ENCODE measurements around the gene DOCK10. TPM values are rescaled to one million over a fixed set of nuclear protein-coding genes. Genes with fewer than 3 reads are reported as not detected.

The DOCK10 gene
- total and polyA plus RNA-seq, 2 donors (not counting 3 experiments of a cell fraction or from before 2014, with no cell fraction given) = 5.8 to 23.0 TPM

DNA sequence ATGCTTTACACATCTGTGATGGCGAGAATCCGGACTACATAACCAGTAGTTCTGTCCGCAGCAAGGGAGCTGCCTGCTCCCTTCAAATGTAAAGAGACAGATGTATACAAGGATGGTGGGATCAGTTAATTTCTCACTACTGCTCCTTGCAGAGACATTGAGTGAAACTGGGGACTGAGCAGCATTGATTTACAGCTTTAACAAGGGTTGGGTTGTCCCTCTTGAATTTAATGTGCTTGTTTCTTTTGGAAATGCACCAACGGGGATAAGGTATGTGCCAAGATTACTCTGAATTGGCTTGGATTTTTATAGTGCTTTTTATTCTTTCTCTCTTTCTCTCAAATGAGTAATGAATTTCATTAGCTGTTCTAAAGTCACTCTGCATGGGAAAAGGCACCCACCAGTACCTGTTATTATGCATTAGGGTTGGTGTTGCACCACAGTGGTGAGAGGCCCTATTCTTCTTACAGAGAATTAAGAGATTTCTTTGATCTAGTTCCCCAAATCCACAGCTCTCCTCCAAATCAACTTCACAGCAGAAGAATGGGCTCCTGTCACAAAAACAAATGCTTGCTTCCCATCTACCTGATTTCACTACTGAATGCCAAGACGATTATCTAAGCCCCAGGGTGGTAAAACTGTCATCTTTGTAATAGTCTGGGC is 107.6 kb downstream of the DOCK10 start:
- TF ChIP-seq JUN (IDR thresholded peaks at IDR 0.05; ENCODE audit: borderline replicate concordance, insufficient read depth, insufficient read length, low read depth) (no peak), CTCF (IDR thresholded peaks at IDR 0.05; ENCODE audit: extremely low read depth in 1 of 2, insufficient read depth in 1 of 2, low read depth in 1 of 2, low read length in 2 of 2) (no peak), GATA2 (IDR thresholded peaks at IDR 0.05; ENCODE audit: insufficient read depth, insufficient read length, low read depth, low read length) (no peak), POLR2A (IDR thresholded peaks at IDR 0.05; ENCODE audit: low read depth, low read length) (no peak), MYC (IDR thresholded peaks at IDR 0.05; ENCODE audit: low read depth, low read length) (no peak), MAX (IDR thresholded peaks at IDR 0.05; ENCODE audit: insufficient read depth, insufficient read length) (no peak), EZH2 (IDR thresholded peaks at IDR 0.05; ENCODE audit: borderline replicate concordance, low read depth, low read length, severe bottlenecking) (no peak), FOS (IDR thresholded peaks at IDR 0.05; ENCODE audit: borderline replicate concordance, insufficient read depth, low read length) (no peak), POLR2AphosphoS5 (IDR thresholded peaks at IDR 0.05; ENCODE audit: insufficient read depth, low read depth, low read length) (no peak)
- H3K4me3 ChIP-seq (replicated peaks in 1 of 3; ENCODE audit: insufficient read depth in 1 of 3, low read depth in 1 of 3, low read length in 3 of 3) = no peak overlapping the region
- H3K4me1 ChIP-seq (ENCODE audit: control insufficient read depth, extremely low read depth, insufficient read depth, low read length) = peaks cover 20% of the 10 kb centered on the region
- dilution Hi-C loops (cut with MboI; ENCODE audit: extremely low pct_ligation_motif_present, low sequenced_read_pairs) = no loop called here
- no peaks in the 10 kb centered on the region for H3K36me3 ChIP-seq (ENCODE audit: control insufficient read depth in 2 of 2, extremely low read depth in 1 of 2, insufficient read depth in 2 of 2, low read length in 2 of 2)
- ChIA-PET POLR2A (no interaction called here), CTCF (interaction anchor here (1.4 kb wide), 1 partner anchor 11 kb away, joined by 3 read pairs; no protein-coding TSS in a partner anchor)
- H3K4me2 ChIP-seq (ENCODE audit: insufficient read depth, low read length) = no peak overlapping the region
- H3K79me2 ChIP-seq (ENCODE audit: control insufficient read depth, insufficient read depth, low read length) = peaks cover 64% of the 10 kb centered on the region
- no TSS peak for BruUV-seq (replicated peaks)
- H3K27me3 ChIP-seq (ENCODE audit: control insufficient read depth in 2 of 2, insufficient read depth in 2 of 2, low read length in 2 of 2) = no peaks in the 10 kb centered on the region
- H3K27ac ChIP-seq (ENCODE audit: insufficient read depth, low read depth, low read length) = no peak overlapping the region
- no peaks in the 10 kb centered on the region for H3K9me1 ChIP-seq (replicated peaks; ENCODE audit: control insufficient read depth, extremely low read depth, insufficient read depth, low read length)
- no peaks in the 10 kb centered on the region for H3K9me3 ChIP-seq (replicated peaks; ENCODE audit: control insufficient read depth, insufficient read depth, low read length)
- no peak overlapping the region for H2AFZ ChIP-seq (ENCODE audit: low read depth, low read length)
- no peak overlapping the region for H3K9ac ChIP-seq (replicated peaks; ENCODE audit: extremely low read depth, insufficient read depth, low read length)
- no peak for DNase-seq (ENCODE audit: low read depth, low spot score)
- intact Hi-C loops (cut with micrococcal nuclease) = no loop called here
- no peak for FAIRE-seq
- no peaks in the 10 kb centered on the region for H4K20me1 ChIP-seq (replicated peaks; ENCODE audit: control insufficient read depth, extremely low read depth, insufficient read depth, low read length)
